ENCODE results near the gene ANKS6.

- no peak for TF ChIP-seq POLR2AphosphoS5 (IDR thresholded peaks at IDR 0.05)
- TF ChIP-seq CTCF (IDR thresholded peaks at IDR 0.05 in 8 of 11, conservative IDR thresholded peaks at IDR 0.05 in 3 of 11), result no peak
- TF ChIP-seq POLR2A (IDR thresholded peaks at IDR 0.05), result no peak
These were observed 22.9 kb upstream of the ANKS6 start for GRCh38 chr9:98819231-98819630.

All from spleen (tissue), 7 donors.